Measurements from ENCODE around the gene INSR. TPM values are rescaled to one million over a fixed set of nuclear protein-coding genes. Genes with fewer than 3 reads are reported as not detected.

INSR gene
- total and polyA plus RNA-seq, 7 donors = 3.0 to 83.1 (median 67.1) TPM

GRCh38 chr19:7078008-7078407 lies 216.2 kb downstream of the INSR start:
- TF ChIP-seq POLR2AphosphoS5 (IDR thresholded peaks at IDR 0.05) (no peak), EP300 (IDR thresholded peaks at IDR 0.05) (no peak), CTCF (IDR thresholded peaks at IDR 0.05) (no peak), POLR2A (IDR thresholded peaks at IDR 0.05) (no peak)
- Histone ChIP-seq H3K36me3 (peaks cover 83 to 100% (median 93%) of the 10 kb centered on the region in 4 donors), H3K4me3 (no peak overlapping the region), H3K4me1 (no peaks in the 10 kb centered on the region), H3K27me3 (no peaks in the 10 kb centered on the region), H3K9me3 (peaks cover 44 to 63% (median 56%) of the 10 kb centered on the region in 4 donors), H3K27ac (no peak overlapping the region)
- 96 to 97% methylated on average over 2 of the region's 2 CpGs for WGBS, 2 donors
- intact Hi-C loops (cut with DNase I) = no loop called here
- no peak for DNase-seq

DNA sequence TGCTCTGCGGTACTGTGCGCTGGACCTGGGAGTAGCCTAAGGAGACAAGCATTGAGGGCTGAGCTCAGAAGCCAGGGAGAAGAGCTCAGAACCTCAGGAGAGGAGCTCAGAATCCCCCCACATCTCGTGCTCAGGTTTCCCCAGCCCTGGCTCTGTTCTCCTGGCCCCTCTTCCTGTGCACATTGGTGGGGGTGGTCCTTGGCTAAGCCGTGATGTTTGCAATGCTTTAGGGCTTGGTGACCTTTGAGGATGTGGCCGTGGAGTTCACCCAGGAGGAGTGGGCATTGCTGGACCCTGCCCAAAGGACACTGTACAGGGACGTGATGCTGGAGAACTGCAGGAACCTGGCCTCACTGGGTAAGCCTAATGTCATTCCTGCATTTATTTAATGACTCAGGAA lies 218.1 kb downstream of the INSR start:
- WGBS, 2 donors = 98% methylated on average over 6 of the region's 6 CpGs
- TF ChIP-seq EP300 (IDR thresholded peaks at IDR 0.05) = no peak
- no peak for TF ChIP-seq CTCF (IDR thresholded peaks at IDR 0.05)
- no peak for TF ChIP-seq POLR2A (IDR thresholded peaks at IDR 0.05)
- no peak for TF ChIP-seq POLR2AphosphoS5 (IDR thresholded peaks at IDR 0.05)
- peaks cover 29 to 45% (median 38%) of the 10 kb centered on the region in 4 donors for H3K9me3 ChIP-seq

GRCh38 chr19:7074705-7075282 lies 219.4 kb downstream of the INSR start:
- DNase-seq = no peak
- peaks cover 0 to 13% (median 9%) of the 10 kb centered on the region in 4 donors for H3K4me1 ChIP-seq
- no peak overlapping the region for H3K27ac ChIP-seq
- 97 to 98% methylated on average over 29 of the region's 29 CpGs for WGBS, 2 donors
- TF ChIP-seq POLR2A (IDR thresholded peaks at IDR 0.05) = no peak
- TF ChIP-seq POLR2AphosphoS5 (IDR thresholded peaks at IDR 0.05) = no peak
- no peak for TF ChIP-seq EP300 (IDR thresholded peaks at IDR 0.05)
- TF ChIP-seq CTCF (IDR thresholded peaks at IDR 0.05) = no peak
- intact Hi-C loops (cut with DNase I) = no loop called here
- H3K36me3 ChIP-seq = peaks cover 62 to 92% (median 76%) of the 10 kb centered on the region in 4 donors
- H3K4me3 ChIP-seq = no peak overlapping the region
- H3K9me3 ChIP-seq = peaks cover 18 to 31% (median 25%) of the 10 kb centered on the region in 4 donors
- no peaks in the 10 kb centered on the region for H3K27me3 ChIP-seq

More for the DNA sequence above, 218.1 kb downstream of the INSR start:
- Histone ChIP-seq H3K36me3 (peaks cover 76 to 99% (median 87%) of the 10 kb centered on the region in 4 donors), H3K27me3 (no peaks in the 10 kb centered on the region), H3K27ac (no peak overlapping the region), H3K4me1 (no peaks in the 10 kb centered on the region), H3K4me3 (no peak overlapping the region)
- intact Hi-C loops (cut with DNase I) = no loop called here
- no peak for DNase-seq

- Histone ChIP-seq H3K36me3 (peaks cover 42 to 70% (median 55%) of the 10 kb centered on the region in 4 donors), H3K9me3 (peaks cover under 1 to 11% (median 7%) of the 10 kb centered on the region in 4 donors), H3K27ac (no peak overlapping the region), H3K27me3 (no peaks in the 10 kb centered on the region), H3K4me3 (no peak overlapping the region), H3K4me1 (peaks cover 0 to 14% (median 9%) of the 10 kb centered on the region in 4 donors)
- intact Hi-C loops (cut with DNase I) = no loop called here
- no peak for DNase-seq
- TF ChIP-seq POLR2A (IDR thresholded peaks at IDR 0.05) = no peak
- no peak for TF ChIP-seq EP300 (IDR thresholded peaks at IDR 0.05)
- no peak for TF ChIP-seq CTCF (IDR thresholded peaks at IDR 0.05)
- TF ChIP-seq POLR2AphosphoS5 (IDR thresholded peaks at IDR 0.05) = no peak
- 96% methylated on average over 6 of the region's 6 CpGs for WGBS, 2 donors
Measured at GRCh38 chr19:7072541-7072940, 221.7 kb downstream of the INSR start.
